Measurements from ENCODE around the gene PIPOX. TPM values are rescaled to one million over a fixed set of nuclear protein-coding genes. Genes with fewer than 3 reads are reported as not detected.

The PIPOX gene
- total and polyA plus RNA-seq, 2 of the 8 experiments (the other 6 are each of a cell fraction or from before 2014, with no cell fraction given), result 57.2 to 99.6 TPM

- no peak overlapping the region for H3K18ac ChIP-seq (ENCODE audit: extremely low read depth, low read length)
- H3K56ac ChIP-seq (replicated peaks; ENCODE audit: insufficient read length, low read depth, low read length), result no peak overlapping the region
- CTCF ChIA-PET (ENCODE audit: partially characterized antibody), result interaction anchor here (1.3 kb wide), 2 partner anchors 14 to 38 kb away, joined by 3 read pairs; no protein-coding TSS in a partner anchor
Measured at GRCh38 chr17:29024316-29024952, 18.5 kb upstream of the PIPOX start.

More at GRCh38 chr17:29024316-29024952, 18.5 kb upstream of the PIPOX start:
- Histone ChIP-seq H3K36me3 (ENCODE audit: control insufficient read depth in 2 of 4, insufficient read depth in 4 of 4, low read length in 3 of 4) (no peaks in the 10 kb centered on the region), H3K4me2 (ENCODE audit: insufficient read depth in 1 of 2, low read depth in 2 of 2, low read length in 2 of 2) (no peak overlapping the region), H4K5ac (ENCODE audit: insufficient read length, low read depth, low read length) (no peak overlapping the region), H3K23me2 (ENCODE audit: low read depth, low read length) (no peaks in the 10 kb centered on the region), H2AK5ac (ENCODE audit: low read depth, low read length) (no peak overlapping the region), H3K79me1 (ENCODE audit: low read depth, low read length) (no peaks in the 10 kb centered on the region), H3K9me3 (ENCODE audit: insufficient read depth in 2 of 2, low read depth in 1 of 2, low read length in 1 of 2) (no peaks in the 10 kb centered on the region), H3K79me2 (ENCODE audit: control insufficient read depth in 1 of 2, insufficient read depth in 2 of 2, low read length in 2 of 2) (no peaks in the 10 kb centered on the region), H2BK12ac (ENCODE audit: low read depth, low read length) (peak overlapping the region; percentile 83; the same call in 1 of the 2 replicates), H3K4me3 (ENCODE audit: extremely low read depth in 1 of 4, insufficient read depth in 2 of 4, low read depth in 3 of 4, low read length in 4 of 4) (no peak overlapping the region), H2BK5ac (ENCODE audit: low read depth, low read length) (no peak overlapping the region), H3K4ac (replicated peaks; ENCODE audit: insufficient read length, low read depth, low read length) (no peak overlapping the region), H2BK15ac (ENCODE audit: low read length) (peak overlapping the region; percentile 82; the same call in 1 of the 2 replicates), H4K8ac (ENCODE audit: extremely low read depth, insufficient read depth, low read length) (no peak overlapping the region), H2BK120ac (replicated peaks; ENCODE audit: low read depth, low read length) (no peak overlapping the region), H3K14ac (ENCODE audit: insufficient read length) (no peak overlapping the region), H3K27me3 (replicated peaks in 1 of 4; ENCODE audit: control insufficient read depth in 3 of 4, extremely low read depth in 1 of 4, insufficient read depth in 3 of 4, low read length in 3 of 4) (peaks cover 0 to 3% (median 0%) of the 10 kb centered on the region in 4 experiments; a peak in 3 of 7 replicates), H2AFZ (ENCODE audit: low read length) (no peak overlapping the region), H3K23ac (ENCODE audit: insufficient read length) (no peak overlapping the region), H3K27ac (ENCODE audit: low read depth, low read length) (no peak overlapping the region), H3K9ac (replicated peaks in 1 of 4; ENCODE audit: extremely low read depth in 1 of 4, low read depth in 3 of 4, low read length in 3 of 4) (no peak overlapping the region), H2BK20ac (ENCODE audit: low read length) (peak overlapping the region; percentile 82; the same call in 1 of the 2 replicates), H3K4me1 (replicated peaks in 1 of 4; ENCODE audit: control insufficient read depth in 3 of 4, insufficient read depth in 4 of 4, low read length in 3 of 4) (peaks cover 5 to 21% (median 12%) of the 10 kb centered on the region in 4 experiments), H4K91ac (replicated peaks; ENCODE audit: insufficient read length, low read length) (peak overlapping the region; percentile 5), H4K20me1 (replicated peaks in 1 of 2; ENCODE audit: control insufficient read depth in 1 of 2, insufficient read depth in 2 of 2, low read length in 2 of 2) (no peaks in the 10 kb centered on the region)
- POLR2A ChIA-PET (ENCODE audit: partially characterized antibody), result interaction anchor here (1.2 kb wide), 1 partner anchor 8 kb away, joined by 4 read pairs; no protein-coding TSS in a partner anchor
- WGBS, 2 experiments (ENCODE audit: extremely low coverage in 1 of 2, insufficient coverage in 1 of 2, insufficient read length in 1 of 2, insufficient replicate concordance in 2 of 2, low coverage in 1 of 2, low lambda C conversion rate in 2 of 2, missing lambda C conversion rate in 1 of 2), result 84% methylated on average over 6 of the region's 6 CpGs; no CpG with 5 or more reads in 1 of the 2 experiments
- FAIRE-seq, result no peak
- TF ChIP-seq EP300 (IDR thresholded peaks at IDR 0.05; ENCODE audit: borderline replicate concordance in 1 of 2, low read depth in 2 of 2, low read length in 2 of 2), result no peak
- TF ChIP-seq POLR2A (IDR thresholded peaks at IDR 0.05; ENCODE audit: control extremely low read depth in 1 of 2, low read depth in 2 of 2, low read length in 2 of 2), result no peak
- TF ChIP-seq TAF1 (IDR thresholded peaks at IDR 0.05; ENCODE audit: low read depth, low read length), result no peak
- TF ChIP-seq CBX5 (IDR thresholded peaks at IDR 0.05; ENCODE audit: low read depth, low read length), result no peak
- no peak for TF ChIP-seq CEBPB (IDR thresholded peaks at IDR 0.05; ENCODE audit: low read depth, low read length)
- no peak for TF ChIP-seq TCF12 (IDR thresholded peaks at IDR 0.05; ENCODE audit: low read depth, low read length)
- TF ChIP-seq BCL11A (IDR thresholded peaks at IDR 0.05; ENCODE audit: low read depth in 2 of 2, low read length in 2 of 2), result no peak
- TF ChIP-seq FOSL1 (IDR thresholded peaks at IDR 0.05; ENCODE audit: insufficient read depth, low read depth, low read length), result no peak
- no peak for TF ChIP-seq BRCA1 (IDR thresholded peaks at IDR 0.05; ENCODE audit: low read depth, low read length)
- TF ChIP-seq SP4 (IDR thresholded peaks at IDR 0.05; ENCODE audit: low read length), result no peak
- TF ChIP-seq RBBP5 (IDR thresholded peaks at IDR 0.05; ENCODE audit: borderline replicate concordance, low read depth, low read length), result no peak
- TF ChIP-seq CBX8 (IDR thresholded peaks at IDR 0.05; ENCODE audit: borderline replicate concordance, low read depth, low read length), result no peak
- DNase-seq (ENCODE audit: low read depth in 1 of 2, low spot score in 2 of 2), result no peak
